GM18498 (cell line): ENCODE measurements around the gene CCDC186.

ENCODE experiments used
- ATAC-seq: cut with Tn5 transposase; IDR thresholded peaks from one replicate; pipeline ENCODE4 v1.9.1; 2021; ENCODE audit warnings: mild to moderate bottlenecking, moderate library complexity; ENCODE audit not compliant: unreplicated experiment

Gene CCDC186

DNA sequence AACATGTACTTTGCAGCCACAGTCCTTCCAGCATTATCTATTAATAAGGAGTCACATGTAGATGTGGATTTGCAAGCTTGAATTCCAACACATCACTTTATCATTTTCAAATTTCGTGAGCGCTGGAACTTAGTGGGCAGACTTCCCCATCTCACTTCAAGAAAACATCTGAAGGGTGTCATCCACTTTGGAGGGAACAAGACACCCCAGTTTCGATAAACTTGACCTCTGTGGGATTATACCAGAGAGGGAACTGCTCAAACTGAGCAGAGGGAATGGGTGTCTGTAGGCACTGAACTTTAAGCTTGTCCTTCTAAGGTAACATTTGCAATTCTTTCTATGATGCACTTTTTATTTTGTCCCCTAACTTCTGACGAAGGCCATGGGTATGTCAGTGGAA lies 102.8 kb downstream of the CCDC186 start:
- no peak for ATAC-seq
